NCI-H1417 treated with DMSO at 0.1 percent for 48 hours (cell line): ENCODE results near the gene RPP25L.

Experiments used
- DNase-seq: peaks from one replicate; lab custom pipeline; 2025; lab: John Stamatoyannopoulos, UW

The RPP25L gene

DNA sequence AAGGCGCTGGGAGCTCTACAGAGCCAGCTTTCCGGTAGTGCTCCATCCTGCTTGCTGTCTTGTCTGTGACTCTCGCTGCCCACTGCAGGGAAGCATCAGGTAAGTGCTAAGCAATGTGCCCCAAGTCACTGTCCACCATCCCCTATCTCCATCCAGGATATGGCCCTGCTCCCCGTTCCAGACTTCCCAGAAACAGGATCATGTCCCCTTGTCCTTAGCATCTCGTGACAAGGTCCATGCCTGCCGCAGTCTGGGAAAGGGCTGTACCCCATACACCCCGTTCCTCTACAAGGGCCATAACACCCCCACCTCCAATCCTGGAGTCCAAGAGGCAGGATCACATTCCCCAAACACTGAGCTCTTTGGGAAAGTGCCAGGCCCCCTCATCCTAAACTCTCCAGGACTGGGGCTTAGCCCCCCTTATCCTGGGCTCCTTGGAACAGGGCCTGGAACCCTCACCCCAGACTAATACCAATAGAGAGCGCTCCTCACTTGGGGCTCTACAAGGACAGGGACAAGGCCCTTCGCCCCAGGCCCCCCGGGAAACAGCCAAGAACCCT lies 566 bp downstream of the RPP25L start:
- DNase-seq = no peak

DNA sequence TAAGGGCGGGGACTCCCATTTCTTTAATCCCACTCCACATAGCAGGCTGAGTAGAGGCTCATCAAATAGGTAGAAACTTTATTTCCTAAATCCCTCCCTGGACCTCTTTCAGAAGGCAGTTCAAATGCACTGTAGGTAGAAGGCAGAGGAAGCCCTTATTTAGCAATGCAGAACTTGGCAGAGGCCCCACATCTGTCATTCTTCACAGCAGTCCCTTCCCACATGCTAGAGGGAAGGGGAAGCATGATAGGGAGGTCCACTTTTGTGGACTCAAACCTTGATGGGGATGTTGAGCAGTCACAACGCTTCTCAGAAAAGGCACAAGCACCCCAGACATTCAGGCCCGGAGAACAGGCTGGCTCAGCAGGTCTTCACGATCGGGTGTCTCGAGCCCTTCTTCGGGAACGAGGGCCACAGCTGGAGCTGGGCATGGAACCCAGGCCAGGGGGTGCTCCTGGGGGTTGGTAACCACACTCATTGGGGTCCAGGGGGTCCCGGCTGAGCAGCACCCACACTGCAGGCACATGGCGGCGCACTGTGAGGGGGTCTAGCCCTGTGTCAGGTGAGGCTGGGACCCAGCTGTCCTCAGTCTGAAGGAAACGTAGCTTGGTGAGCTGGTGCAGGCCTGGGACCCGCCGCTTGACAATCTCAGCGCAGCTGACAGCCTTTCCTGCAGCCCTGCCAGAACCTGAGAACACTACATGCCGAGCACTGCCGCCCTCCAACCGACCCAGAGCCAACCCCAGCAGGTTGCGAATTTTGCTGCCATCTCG lies 1.3 kb downstream of the RPP25L start:
- DNase-seq = no peak

DNA sequence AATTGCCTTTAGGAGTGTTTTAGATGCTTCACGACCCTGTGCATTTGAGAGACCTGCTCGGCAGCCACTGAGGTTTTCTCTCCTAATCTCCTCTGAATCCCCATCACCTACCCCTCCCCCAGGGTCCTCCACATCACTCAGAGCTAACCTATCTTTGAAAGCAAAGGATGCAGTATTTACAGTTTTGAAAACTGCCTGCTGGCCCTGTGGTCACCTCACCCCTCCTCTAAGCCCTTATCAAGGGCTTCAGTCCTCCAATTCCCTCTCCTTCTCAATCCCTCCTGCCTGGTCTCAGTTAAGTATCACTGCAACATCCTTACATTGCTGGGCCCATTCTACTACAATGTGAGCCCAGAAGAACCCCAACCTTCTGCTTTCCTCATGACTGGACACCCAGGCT lies 4.6 kb downstream of the RPP25L start:
- no peak for DNase-seq

DNA sequence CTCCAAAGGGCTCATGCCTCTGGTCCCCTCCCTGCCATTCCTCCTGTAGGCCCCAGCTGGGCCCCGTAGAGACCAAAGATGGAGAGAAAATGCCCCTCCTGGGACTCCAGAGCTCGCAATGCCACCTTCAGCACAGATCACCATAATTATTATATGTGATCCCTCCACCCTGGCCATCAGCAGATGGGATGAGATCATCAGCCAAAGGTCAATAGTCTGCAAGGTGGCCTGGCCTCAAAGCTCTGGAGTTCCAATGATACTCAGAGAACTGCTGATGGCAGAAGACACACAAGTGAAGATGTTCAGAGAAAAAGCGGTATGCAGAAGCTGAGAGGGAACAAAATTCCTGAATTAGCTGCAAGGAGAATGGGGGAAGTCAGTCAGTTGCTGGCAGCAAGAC lies 5.0 kb downstream of the RPP25L start:
- DNase-seq = no peak

DNA sequence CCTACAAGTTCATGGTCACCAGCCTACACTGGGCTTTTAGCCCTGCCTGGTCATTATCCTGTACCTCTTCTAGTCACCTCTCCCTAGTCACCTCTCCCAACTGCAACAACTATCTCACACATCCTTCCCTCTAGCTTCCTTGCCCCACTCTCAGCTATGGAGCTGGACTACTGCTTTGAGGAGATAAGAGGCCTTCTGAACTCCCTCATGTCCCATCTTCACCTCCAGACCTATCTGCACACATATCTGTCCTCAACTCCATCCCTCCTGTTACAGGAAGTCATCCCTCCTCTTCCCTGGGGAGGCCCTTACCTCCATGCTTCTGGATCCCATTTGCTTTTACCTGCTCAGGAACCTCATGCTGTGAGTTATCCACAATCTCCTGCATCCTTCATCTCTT lies 5.7 kb downstream of the RPP25L start:
- no peak for DNase-seq

DNA sequence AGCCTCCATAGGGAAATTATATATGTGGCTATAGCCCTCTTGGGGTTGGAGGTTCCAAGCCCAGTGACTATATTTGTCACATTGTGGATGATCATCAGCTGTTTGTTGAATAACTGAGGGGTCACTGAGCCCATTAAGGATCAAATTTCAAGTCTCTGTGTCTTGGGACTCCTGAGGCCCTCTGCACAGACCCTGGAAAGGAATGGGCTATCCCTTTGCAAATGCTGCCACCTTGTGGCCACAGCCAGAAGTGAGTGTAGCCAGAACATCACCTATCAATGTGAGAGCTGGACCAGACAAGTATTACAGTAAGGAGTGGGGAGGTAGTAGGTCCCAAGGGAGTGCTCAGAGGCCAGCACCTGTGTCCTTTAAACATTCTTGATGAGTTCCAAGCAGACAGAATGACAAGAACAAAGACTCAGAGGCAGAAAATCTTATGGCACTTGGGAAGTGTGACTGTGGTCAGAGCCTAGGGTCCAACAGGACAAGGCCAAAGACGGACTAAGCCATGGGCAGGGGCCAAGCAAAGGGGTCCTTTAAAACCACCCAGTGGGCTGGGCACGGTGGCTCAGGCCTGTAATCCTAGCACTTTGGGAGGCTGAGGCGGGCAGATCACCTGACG lies 8.2 kb downstream of the RPP25L start:
- DNase-seq = no peak

DNA sequence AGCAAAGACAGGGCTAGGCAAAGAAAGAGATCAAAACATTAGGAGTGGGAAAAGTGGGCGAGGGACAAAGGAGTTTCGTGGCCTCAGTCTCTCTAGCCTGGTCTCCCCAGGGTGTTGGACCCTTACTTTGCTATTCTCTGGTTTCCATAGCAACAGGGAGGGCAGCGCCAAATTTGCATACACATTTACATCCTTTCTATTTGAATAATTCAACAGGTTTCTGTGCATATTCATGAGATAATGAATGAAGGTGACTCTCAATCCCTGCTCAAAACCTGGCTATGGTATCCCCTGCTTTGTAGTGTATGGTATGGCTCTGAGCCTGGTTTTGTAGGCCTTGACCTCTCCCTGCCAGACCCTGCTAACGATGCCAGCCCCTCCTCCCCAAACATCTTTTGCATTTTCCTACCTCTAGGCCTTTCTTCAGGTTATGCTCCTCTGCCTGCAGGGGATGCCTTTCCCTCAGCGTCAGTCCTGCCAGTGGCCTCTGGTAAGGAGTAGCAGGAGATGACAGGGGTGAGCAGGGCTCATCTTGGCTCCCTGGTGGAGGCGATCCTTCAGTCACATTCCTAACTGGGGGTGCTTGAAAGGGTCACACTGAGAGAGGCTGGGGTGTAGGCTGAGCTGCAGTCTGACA lies 9.8 kb downstream of the RPP25L start:
- no peak for DNase-seq

DNA sequence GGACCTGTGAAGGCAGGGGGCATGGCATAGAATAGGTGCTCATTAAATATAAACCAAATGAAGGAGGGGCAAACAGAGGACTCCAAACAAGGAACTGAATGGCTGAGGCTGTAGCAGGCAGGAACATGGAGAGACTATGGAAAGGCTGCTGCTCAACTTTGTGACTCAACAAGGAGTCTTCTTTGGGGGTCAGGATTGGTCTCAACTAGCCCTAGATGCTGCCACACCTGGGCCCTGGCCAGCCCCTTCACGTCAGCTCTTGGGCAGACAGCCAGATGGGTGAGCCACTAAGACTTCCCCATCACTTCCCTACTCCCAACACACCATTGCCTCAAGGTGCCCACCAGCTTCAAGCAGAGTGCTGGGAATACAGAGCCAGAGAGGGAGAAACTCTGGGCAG lies 11.0 kb downstream of the RPP25L start:
- no peak for DNase-seq

DNA sequence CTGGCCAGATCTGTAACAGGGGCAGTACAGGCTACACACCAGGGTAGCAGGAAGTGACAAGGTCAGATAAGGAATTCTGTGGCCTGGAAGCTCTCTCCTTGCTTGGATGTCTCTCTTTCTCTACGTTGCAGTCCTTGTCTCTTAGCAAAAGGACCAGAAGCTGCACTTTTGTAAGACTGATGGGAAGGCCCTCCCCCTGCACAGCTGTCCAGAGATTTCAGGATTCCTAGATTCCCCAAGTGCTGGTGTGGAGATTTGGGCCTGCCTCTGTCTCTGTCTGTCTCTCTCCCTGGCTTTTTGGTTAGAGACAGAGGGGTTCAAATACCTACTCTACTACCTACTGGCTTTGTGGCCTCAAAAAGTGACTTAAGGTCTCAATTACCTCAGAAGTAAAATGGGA lies 12.4 kb downstream of the RPP25L start:
- DNase-seq = no peak

DNA sequence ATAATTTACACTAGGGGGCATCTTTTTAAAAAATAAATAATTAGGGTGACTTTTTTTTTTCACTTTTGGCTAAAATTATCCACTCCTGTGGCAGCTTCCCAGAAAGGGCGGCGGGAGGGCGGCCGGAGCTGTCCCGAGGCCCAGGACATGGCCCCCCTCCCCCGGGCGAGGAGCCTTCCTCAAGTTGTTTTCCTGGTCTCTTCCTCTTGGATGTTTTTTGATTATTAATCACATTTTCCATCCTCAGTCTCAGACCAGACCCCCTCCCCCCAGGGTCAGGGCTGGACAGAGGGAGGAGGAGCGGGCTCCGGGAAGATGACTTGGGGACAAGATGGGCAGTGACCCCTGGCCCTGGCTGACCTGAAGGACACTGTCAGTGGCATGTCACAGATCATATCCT lies 17.7 kb downstream of the RPP25L start:
- DNase-seq = no peak

DNA sequence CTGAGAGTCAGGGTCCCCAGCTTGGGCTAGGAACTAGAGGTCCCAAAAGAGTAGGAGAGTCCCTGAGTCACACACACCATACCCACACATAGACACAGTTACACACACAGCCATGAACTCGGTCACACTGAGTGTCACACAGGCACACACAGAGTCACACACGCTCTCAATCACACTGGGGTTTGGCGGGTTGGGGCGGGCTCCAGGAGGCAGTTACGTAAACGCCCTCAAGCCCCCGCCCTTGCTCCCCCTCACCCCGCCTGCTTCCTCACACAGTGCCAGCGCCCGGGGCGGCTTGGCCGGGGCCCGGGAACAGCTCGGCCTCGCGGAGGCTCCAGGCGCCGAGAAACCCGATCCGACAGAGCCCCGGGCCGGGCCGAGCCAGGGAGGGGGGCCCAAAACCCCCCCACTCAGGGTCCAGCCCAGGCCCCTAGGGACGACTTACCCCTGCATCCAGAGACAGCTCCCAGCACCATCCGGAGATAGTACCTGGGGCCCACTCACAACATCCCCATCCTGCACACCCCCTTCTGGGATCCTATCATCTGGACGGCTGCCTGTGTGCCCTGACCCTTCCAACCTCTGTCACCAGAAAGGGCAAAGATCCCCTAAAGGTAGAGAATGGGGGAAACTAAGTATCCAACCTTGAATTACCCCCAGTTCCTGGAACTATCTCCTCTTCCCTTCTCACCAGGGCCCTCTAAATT lies 18.8 kb downstream of the RPP25L start:
- DNase-seq = no peak

DNA sequence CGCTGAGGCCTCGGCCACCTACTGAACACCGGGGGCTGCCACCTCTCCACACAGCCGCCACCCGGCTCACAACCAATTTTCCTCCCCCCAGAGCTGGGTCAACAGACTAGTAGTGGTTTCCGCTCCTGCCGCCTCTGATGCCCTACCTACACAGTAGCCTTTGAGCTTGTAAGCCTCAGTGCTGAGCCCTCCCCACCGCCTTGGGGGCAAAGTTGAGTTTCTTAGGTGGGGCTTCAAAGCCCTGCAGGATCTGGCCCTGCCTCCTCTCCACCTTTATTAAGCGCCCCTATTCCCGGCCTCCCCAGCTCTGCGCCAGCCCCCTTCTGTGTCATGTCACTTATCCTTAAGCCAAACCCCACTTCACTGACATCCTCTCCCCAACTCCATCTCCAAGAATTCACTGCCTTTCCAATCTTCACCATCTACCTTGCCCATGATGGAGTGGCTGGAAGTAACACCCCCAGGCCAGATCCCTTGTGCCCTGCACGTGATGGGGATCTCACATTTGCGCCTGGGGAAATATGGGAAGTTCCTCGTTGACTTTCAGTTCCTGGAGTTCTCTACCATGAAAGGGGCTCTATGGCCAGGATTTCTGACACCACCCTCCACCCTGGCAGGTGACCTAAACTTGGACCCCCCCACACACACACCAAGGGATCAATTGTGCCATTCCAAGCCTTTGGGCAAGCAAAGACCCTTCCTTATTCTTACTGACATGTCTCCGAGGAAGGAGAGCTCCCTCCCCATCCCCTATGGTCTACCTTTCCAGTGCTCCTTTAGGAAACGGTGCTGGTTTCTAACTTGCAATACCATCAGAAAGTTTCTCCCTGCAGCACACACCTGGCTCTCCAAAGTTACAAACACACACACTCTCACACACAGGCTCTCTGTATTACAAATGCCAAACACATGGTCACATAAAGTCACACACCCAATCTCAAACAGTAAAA lies 19.7 kb downstream of the RPP25L start:
- no peak for DNase-seq

DNA sequence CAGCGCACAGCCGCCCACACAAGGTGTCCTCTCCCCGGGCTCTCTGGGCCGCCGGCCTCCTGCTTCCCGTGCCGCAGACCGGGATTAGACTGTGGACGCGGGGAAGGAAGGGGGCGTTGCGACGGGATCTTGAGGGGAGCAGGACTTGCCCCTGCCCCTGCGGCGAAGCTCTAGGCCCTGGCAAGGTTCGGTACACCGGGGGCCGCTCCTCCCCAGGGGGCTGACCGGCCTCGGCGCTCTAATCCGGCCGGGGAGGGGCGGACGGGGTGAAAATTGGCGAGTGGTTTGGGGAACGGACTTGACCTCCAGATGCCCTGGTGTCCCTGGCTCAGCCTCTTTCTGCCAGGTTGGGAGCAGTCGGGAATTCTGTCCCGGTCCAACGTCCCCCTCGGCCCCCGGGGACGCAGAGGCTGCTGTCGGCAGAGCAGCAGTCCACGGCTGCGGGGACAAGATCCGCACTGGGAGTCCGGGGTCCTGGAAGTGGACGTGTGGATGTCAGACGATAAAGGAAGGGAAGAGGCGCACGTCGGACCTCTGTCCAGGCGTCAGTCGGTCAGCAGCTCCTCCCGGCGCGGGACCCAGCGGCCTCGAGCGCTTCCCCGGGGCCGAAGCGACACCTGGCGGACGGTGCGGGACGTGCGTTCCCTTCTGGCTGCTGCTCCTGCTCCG lies 20.5 kb downstream of the RPP25L start:
- no peak for DNase-seq

DNA sequence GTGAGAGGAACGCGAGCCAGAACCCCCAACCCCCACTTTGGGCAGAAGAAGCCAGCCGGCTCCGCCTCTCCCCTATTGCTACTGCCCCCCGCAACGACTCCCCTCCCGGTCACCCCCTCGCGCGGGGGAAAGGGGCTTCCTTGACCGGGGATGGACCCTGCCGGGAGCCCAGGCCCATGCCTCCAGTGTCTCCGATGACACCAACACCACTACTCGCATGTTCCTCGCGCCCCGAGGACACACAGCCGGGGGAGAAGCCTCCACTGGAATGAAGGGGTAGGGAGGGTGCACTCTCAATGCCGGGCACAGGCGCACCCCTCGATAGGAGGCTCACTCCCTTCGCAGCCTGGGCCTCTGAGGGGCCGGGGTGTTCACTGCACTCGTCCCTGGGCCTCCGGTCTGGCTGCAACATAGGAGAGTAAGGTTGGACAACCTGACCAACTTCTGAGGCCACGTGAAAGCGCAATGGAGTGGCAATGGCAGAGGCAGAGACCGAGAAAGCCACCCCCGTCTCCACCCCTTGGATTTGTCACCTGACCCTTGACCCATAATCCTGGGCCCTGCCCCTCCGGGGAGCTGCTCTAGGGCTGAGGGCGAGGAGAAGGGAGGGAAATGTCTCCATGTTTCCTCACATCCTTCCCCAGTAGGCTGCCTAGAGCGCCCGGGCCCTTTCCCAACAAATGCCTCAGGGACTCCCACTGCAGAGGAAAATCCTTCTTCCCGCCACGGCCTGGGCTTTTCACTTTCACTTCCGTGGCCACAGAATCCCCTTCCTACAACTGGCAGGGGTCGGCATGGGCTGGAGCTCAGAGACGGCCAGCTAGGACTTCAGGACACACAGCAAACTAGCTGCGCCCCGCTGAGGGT lies 21.3 kb downstream of the RPP25L start:
- no peak for DNase-seq

DNA sequence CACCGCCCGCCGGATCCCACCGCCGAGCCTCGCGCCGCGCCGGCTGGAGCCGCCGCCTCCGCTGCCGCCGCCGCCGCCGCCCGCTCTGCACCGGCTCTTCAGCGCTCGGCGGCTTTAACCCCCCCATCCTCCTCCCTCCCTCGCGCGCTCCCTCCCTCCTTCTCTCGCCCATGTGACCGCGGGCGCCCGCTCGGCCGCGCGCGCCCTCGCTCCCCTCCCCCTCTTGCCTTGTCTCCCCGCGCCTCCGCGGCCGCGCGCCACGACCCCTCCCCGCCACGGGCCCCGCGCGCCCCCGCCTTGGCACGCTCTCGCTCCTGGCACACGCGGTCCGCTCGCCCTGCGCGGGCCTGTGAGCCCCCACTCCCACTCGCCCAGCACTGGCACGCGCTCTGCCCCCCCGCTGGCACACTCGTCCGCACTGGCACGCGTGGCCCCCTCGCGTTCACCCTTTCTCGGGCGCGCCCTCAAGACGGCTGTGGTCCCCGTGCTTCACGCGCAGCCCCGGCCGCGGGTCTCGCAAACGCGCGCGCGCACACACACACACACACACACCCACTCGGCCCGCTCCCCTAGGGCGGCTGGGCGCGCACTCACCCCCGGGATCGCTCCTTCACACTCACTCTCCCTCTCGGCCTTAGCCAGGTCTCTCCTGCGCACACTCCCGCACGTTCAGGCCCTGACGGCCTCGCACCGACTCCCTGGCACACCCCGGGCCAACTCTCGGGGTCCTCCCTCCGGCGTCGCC lies 22.1 kb downstream of the RPP25L start, which contains the start of gene CNTFR:
CNTFR (minus strand) TSS at position 89 of the 745 bp plus-strand sequence. CDS start 20,743 bp downstream, outside the sequence.
- DNase-seq = no peak

DNA sequence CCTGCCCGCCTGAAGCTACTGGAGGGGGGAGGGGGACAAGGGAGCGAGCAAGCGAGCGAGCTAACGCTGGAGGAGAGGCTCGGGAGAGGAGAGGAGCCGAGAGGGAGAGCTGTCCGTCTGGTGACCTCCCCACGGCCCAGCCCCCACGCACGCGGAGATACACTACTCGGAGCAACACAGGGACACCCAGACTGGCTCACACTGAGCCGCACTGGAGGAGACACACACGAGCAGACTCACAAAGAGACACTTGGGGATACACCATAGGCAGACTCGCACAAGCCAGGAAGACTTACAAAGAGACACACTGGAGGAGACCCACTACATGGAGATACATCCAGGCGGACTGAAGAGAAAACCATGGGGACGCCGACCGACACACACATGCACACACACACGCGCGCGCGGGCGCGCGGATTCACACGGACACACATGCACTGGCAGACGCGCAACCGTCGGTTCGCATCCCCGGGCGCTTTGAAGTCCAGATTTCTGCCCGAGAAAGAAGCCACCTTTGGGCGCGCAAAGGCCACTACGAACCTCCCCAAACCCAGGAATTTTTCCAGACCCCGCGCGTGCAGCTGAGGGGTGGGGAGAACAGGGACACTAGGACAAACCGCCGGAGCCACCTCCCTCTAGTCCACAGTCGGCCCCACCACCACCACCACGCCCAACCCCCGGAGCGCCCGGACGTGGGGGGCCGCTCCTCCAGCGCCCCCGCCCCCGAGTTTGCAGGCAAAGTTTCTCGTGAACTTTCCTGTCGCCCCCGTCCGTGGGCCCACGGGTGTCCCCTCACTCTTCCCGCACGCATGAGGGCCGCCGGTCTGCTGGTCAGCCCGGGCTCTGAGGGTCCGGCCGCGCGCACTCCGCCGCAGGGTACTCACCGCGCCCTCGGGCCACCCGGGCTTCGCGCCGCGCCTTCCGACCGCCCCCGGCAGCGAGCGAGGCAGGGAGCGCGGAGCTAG lies 22.9 kb downstream of the RPP25L start:
- no peak for DNase-seq

DNA sequence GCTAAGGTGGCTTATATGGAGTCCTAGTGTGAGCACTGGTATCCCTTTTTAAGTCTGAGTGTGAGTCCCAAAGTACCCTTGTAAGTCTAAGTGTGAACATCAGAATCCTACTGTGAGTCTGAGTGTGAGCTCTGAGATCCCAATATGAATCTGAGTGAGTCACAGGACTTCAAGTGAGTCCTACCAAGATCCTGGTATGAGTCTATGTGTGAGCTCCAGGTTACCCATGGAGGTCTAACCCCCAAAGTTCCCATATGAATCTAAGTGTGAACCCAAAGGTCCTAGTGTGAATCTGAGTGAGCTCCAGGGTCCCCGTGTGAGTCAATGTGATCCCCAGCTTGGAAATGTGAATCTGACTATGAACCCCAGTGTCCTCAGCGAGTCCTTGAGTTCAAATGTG lies 24.6 kb downstream of the RPP25L start:
- DNase-seq = no peak
